HCT116 (cell line): ENCODE data around the gene CAMK2A. TPM values are rescaled to one million over a fixed set of nuclear protein-coding genes. Genes with fewer than 3 reads are reported as not detected.

Source experiments
- ATAC-seq: fragments of 200-7000 bp; cut with Tn5 transposase; 2 replicates; pipeline ENCODE4 v1.9.1; 2020; ENCODE audit warnings: mild to moderate bottlenecking, moderate library complexity
- BruUV-seq: library from RNA; stranded (reverse); fragments of 400-500 nt; replicated peaks from 2 replicates; lab custom pipeline; 2021; lab: Mats Ljungman, UMichigan
- CTCF ChIA-PET: fragments of 300-600 bp; sonication (Branson Sonifier 250); formaldehyde crosslinking; loops from one replicate; lab custom pipeline; 2021; ENCODE audit warnings: antibody characterized with exemption; lab: Charles Lee
- POLR2A ChIA-PET: fragments of 300-600, 350-600 bp; sonication (Branson Sonifier 250); formaldehyde crosslinking; loops from one replicate; lab custom pipeline; 2021; ENCODE audit warnings: antibody characterized with exemption; lab: Charles Lee
- RAD21 ChIA-PET, 2 experiments: fragments of 300-600 bp; sonication (Branson Sonifier 250); formaldehyde crosslinking; loops; one replicate each; lab custom pipeline; 2023; ENCODE audit warnings: low total read pairs in 2 of 2; ENCODE audit not compliant: uncharacterized antibody in 2 of 2, unreplicated experiment in 2 of 2, low non-redundant PET in 1 of 2; lab: Charles Lee
- DNase-seq: peaks from one replicate; pipeline ENCODE4 v3.0.0-alpha.2; 2010; ENCODE audit warnings: low read depth, low spot score
- H2AFZ ChIP-seq: fragments of 200-600 bp; shearing (Covaris generic), sonication (generic); 2 replicates; pipeline ENCODE4 v1.6.1; 2017; ENCODE audit warnings: low read depth, mixed run types, mixed read lengths, antibody characterized with exemption, low read length; ENCODE audit not compliant: poor library complexity, severe bottlenecking
- H3K27ac ChIP-seq: 2 replicates; pipeline ENCODE4 v1.5.1; 2012; ENCODE audit warnings: low read depth, low read length
- H3K27me3 ChIP-seq: fragments of 200-600 bp; sonication (generic); 2 replicates; pipeline ENCODE4 v1.6.1; 2016; ENCODE audit warnings: mixed run types, low read length, mixed read lengths; ENCODE audit not compliant: insufficient read depth
- H3K36me3 ChIP-seq, 2 experiments: fragments of 200-500 bp in 1 of 2; fragments of 200-600 bp in 1 of 2; sonication (Bioruptor generic) in 1 of 2; sonication (generic) in 1 of 2; 2 replicates each; pipeline versions ENCODE4 v1.5.1 to v1.6.1; 2014 to 2016; ENCODE audit warnings: low read length in 2 of 2, inconsistent platforms in 1 of 2, mixed read lengths in 1 of 2, mixed run types in 1 of 2; ENCODE audit not compliant: insufficient read depth in 2 of 2, control insufficient read depth in 1 of 2
- H3K4me1 ChIP-seq, 2 experiments: fragments of 200-600 bp in 1 of 2; sonication (generic) in 1 of 2; 2 replicates each; pipeline versions ENCODE4 v1.5.1 to v1.6.1; 2012 to 2017; ENCODE audit warnings: low read length in 2 of 2, inconsistent platforms in 1 of 2, mild to moderate bottlenecking in 1 of 2, mixed read lengths in 1 of 2, mixed run types in 1 of 2, moderate library complexity in 1 of 2; ENCODE audit not compliant: insufficient read depth in 2 of 2, control insufficient read depth in 1 of 2
- H3K4me2 ChIP-seq: fragments of 200-600 bp; sonication (generic); 2 replicates; pipeline ENCODE4 v1.6.1; 2017; ENCODE audit warnings: mixed run types, low read length, mixed read lengths
- H3K4me3 ChIP-seq, 2 experiments: fragments of 200-600 bp in 1 of 2; sonication (generic) in 1 of 2; replicated peaks in 1 of 2; 2 replicates each; pipeline ENCODE4 v1.5.1; 2011 to 2016; ENCODE audit warnings: low read length in 2 of 2, control low read depth in 1 of 2, low read depth in 1 of 2, mild to moderate bottlenecking in 1 of 2, mixed read lengths in 1 of 2, mixed run types in 1 of 2
- H3K79me2 ChIP-seq: fragments of 200-600 bp; sonication (generic); 2 replicates; pipeline ENCODE4 v1.6.1; 2017; ENCODE audit warnings: mild to moderate bottlenecking, mixed run types, low read length, moderate library complexity, mixed read lengths; ENCODE audit not compliant: insufficient read depth
- H3K9ac ChIP-seq: fragments of 200-600 bp; sonication (generic); 2 replicates; pipeline ENCODE4 v1.6.1; 2016; ENCODE audit warnings: low read length, mixed read lengths
- H3K9me2 ChIP-seq: fragments of 200-600 bp; sonication (generic), shearing (Covaris generic); 2 replicates; pipeline ENCODE4 v1.6.1; 2017; ENCODE audit warnings: mixed run types, mild to moderate bottlenecking, moderate library complexity; ENCODE audit not compliant: insufficient read depth
- H3K9me3 ChIP-seq, 2 experiments: fragments of 200-500 bp in 1 of 2; fragments of 200-600 bp in 1 of 2; sonication (Bioruptor generic) in 1 of 2; sonication (generic) in 1 of 2; 2 replicates each; pipeline ENCODE4 v1.6.1; 2014 to 2017; ENCODE audit warnings: low read length in 2 of 2, mixed read lengths in 2 of 2, inconsistent platforms in 1 of 2, low read depth in 1 of 2, mild to moderate bottlenecking in 1 of 2, mixed run types in 1 of 2, moderate library complexity in 1 of 2; ENCODE audit not compliant: control insufficient read depth in 1 of 2, insufficient read depth in 1 of 2
- H4K20me1 ChIP-seq: fragments of 200-600 bp; sonication (generic), shearing (Covaris generic); 2 replicates; pipeline ENCODE4 v1.6.1; 2017; ENCODE audit warnings: mixed run types, mild to moderate bottlenecking, moderate library complexity; ENCODE audit not compliant: insufficient read depth
- ATF3 ChIP-seq: IDR thresholded peaks from 2 replicates; pipeline ENCODE4 v1.6.1; 2012
- CBX3 ChIP-seq: IDR thresholded peaks from 2 replicates; pipeline ENCODE4 v1.6.1; 2012; ENCODE audit warnings: low read depth
- CEBPB ChIP-seq: IDR thresholded peaks from 2 replicates; pipeline ENCODE4 v1.6.1; 2012; ENCODE audit warnings: low read depth
- EGR1 ChIP-seq: IDR thresholded peaks from 2 replicates; pipeline ENCODE4 v1.6.1; 2012; ENCODE audit warnings: low read depth
- ELF1 ChIP-seq: IDR thresholded peaks from 2 replicates; pipeline ENCODE4 v1.6.1; 2012; ENCODE audit warnings: low read depth, borderline replicate concordance
- EZH2phosphoT487 ChIP-seq: fragments of 200-600 bp; IDR thresholded peaks from 2 replicates; pipeline ENCODE4 v1.6.1; 2018; ENCODE audit warnings: antibody characterized with exemption, borderline replicate concordance
- POLR2A ChIP-seq: IDR thresholded peaks from 2 replicates; pipeline ENCODE4 v1.7.0; 2011; ENCODE audit warnings: borderline replicate concordance; ENCODE audit not compliant: insufficient read depth, insufficient read length; ENCODE audit errors: extremely low read depth
- SIN3A ChIP-seq: IDR thresholded peaks from 2 replicates; pipeline ENCODE4 v1.6.1; 2012; ENCODE audit warnings: low read depth
- TCF7L2 ChIP-seq: IDR thresholded peaks from 2 replicates; pipeline ENCODE4 v1.7.0; 2011; ENCODE audit warnings: borderline replicate concordance, inconsistent platforms; ENCODE audit not compliant: insufficient read depth, insufficient read length; ENCODE audit errors: extremely low read depth
- ZBTB33 ChIP-seq: IDR thresholded peaks from 2 replicates; pipeline ENCODE4 v1.6.1; 2011; ENCODE audit warnings: mild to moderate bottlenecking, low read length, moderate library complexity; ENCODE audit not compliant: insufficient replicate concordance; ENCODE audit errors: extremely low read depth
- intact Hi-C: fragments of 100-400 bp; cut with micrococcal nuclease; formaldehyde crosslinking; loops from 2 replicates; pipeline ENCODE4 v1.10.0; 2022
- total RNA-seq: library from RNA; stranded (reverse); gene quantifications from one replicate; pipeline ENCODE4 v1.2.1, GENCODE V29; 2021; ENCODE audit not compliant: unreplicated experiment
- TF ChIP-seq, protein P1 (sequence below): IDR thresholded peaks from 2 replicates; pipeline ENCODE4 v1.6.1; 2012; ENCODE audit warnings: low read depth

Gene CAMK2A
- total RNA-seq, 1 experiment from 2014 or later = not detected

GRCh38 chr5:150310246-150310645 is 20.7 kb upstream of the CAMK2A start:
- RAD21 ChIA-PET = no interaction called here
- Histone ChIP-seq H3K4me2 (no peak overlapping the region), H4K20me1 (no peaks in the 10 kb centered on the region), H2AFZ (no peak overlapping the region), H3K4me3 (no peak overlapping the region), H3K9ac (no peak overlapping the region), H3K36me3 (no peaks in the 10 kb centered on the region), H3K27me3 (no peaks in the 10 kb centered on the region), H3K9me2 (no peaks in the 10 kb centered on the region), H3K27ac (no peak overlapping the region), H3K79me2 (no peaks in the 10 kb centered on the region), H3K9me3 (no peaks in the 10 kb centered on the region), H3K4me1 (no peaks in the 10 kb centered on the region)
- POLR2A ChIA-PET = no interaction called here
- DNase-seq (no peak), ATAC-seq (no peak)
- TF ChIP-seq EGR1 = no peak
- no peak for TF ChIP-seq ATF3
- TF ChIP-seq, protein P1, sequence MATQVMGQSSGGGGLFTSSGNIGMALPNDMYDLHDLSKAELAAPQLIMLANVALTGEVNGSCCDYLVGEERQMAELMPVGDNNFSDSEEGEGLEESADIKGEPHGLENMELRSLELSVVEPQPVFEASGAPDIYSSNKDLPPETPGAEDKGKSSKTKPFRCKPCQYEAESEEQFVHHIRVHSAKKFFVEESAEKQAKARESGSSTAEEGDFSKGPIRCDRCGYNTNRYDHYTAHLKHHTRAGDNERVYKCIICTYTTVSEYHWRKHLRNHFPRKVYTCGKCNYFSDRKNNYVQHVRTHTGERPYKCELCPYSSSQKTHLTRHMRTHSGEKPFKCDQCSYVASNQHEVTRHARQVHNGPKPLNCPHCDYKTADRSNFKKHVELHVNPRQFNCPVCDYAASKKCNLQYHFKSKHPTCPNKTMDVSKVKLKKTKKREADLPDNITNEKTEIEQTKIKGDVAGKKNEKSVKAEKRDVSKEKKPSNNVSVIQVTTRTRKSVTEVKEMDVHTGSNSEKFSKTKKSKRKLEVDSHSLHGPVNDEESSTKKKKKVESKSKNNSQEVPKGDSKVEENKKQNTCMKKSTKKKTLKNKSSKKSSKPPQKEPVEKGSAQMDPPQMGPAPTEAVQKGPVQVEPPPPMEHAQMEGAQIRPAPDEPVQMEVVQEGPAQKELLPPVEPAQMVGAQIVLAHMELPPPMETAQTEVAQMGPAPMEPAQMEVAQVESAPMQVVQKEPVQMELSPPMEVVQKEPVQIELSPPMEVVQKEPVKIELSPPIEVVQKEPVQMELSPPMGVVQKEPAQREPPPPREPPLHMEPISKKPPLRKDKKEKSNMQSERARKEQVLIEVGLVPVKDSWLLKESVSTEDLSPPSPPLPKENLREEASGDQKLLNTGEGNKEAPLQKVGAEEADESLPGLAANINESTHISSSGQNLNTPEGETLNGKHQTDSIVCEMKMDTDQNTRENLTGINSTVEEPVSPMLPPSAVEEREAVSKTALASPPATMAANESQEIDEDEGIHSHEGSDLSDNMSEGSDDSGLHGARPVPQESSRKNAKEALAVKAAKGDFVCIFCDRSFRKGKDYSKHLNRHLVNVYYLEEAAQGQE = no peak
- TF ChIP-seq CEBPB = no peak
- no peak for TF ChIP-seq TCF7L2
- TF ChIP-seq EZH2phosphoT487 = no peak
- TF ChIP-seq ZBTB33 = no peak
- no peak for TF ChIP-seq POLR2A
- no peak for TF ChIP-seq ELF1
- no peak for TF ChIP-seq CBX3
- TF ChIP-seq SIN3A = no peak
- no TSS peak for BruUV-seq
- intact Hi-C loops = no loop called here
- CTCF ChIA-PET = interaction anchor here (1.8 kb wide), 1 partner anchor 41 kb away, joined by 4 read pairs; no protein-coding TSS in a partner anchor
